ENCODE data around the gene SLC29A4.
"Not testable (repeated sequence)": the region's sequence is repeated elsewhere in the genome, so short reads cannot be mapped to it uniquely, and the experiment has no call there.

SLC29A4 gene

GRCh38 chr7:5309146-5309545 lies 26.4 kb downstream of the SLC29A4 start:
- DNase-seq (ENCODE audit: low spot score) (no peak), ATAC-seq (ENCODE audit: low read depth) (no peak)
- H3K4me1 ChIP-seq (ENCODE audit: insufficient read depth, poor library complexity, severe bottlenecking) = no peaks in the 10 kb centered on the region
- H3K36me3 ChIP-seq (ENCODE audit: low read depth) = peaks cover 21% of the 10 kb centered on the region
- no peaks in the 10 kb centered on the region for H3K27me3 ChIP-seq (ENCODE audit: insufficient read depth, poor library complexity, severe bottlenecking)
- H3K27ac ChIP-seq (ENCODE audit: poor library complexity, severe bottlenecking) = no peak overlapping the region
- H3K9me3 ChIP-seq (ENCODE audit: severe bottlenecking) = no peaks in the 10 kb centered on the region
- no peak overlapping the region for H3K4me3 ChIP-seq (ENCODE audit: severe bottlenecking)
- TF ChIP-seq CTCF (IDR thresholded peaks at IDR 0.05; ENCODE audit: poor library complexity, severe bottlenecking) = no peak

DNA sequence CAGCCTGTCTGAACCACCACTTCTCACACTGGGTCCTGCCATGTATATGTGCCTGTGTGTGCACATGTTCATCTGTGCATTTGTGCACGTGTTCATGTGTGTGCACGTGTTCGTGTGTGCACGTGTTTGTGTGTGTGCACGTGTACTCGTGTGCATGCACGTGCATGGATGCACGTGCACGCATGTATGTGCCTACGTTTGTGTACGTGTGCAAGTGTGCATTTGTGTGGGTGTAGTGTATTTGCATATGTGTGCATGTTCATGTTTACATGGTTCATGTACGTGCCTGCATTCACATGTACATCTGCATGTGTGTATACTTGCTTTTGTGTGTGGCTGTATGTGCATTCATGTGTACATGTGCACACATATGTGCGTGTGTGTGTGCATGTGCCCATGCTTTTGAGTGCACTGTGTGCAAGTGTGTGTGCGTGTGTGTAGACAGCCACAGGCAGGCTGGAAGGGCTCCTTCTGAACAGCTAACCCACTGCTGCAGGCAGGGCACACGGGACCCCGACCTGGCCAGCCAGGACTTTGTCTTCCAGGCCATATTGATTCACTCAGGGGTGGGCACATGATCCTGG lies 28.2 kb downstream of the SLC29A4 start:
- Histone ChIP-seq H3K27ac (ENCODE audit: poor library complexity, severe bottlenecking) (no peak overlapping the region), H3K4me3 (ENCODE audit: severe bottlenecking) (no peak overlapping the region), H3K36me3 (ENCODE audit: low read depth) (peaks cover 27% of the 10 kb centered on the region), H3K27me3 (ENCODE audit: insufficient read depth, poor library complexity, severe bottlenecking) (no peaks in the 10 kb centered on the region), H3K9me3 (ENCODE audit: severe bottlenecking) (no peaks in the 10 kb centered on the region), H3K4me1 (ENCODE audit: insufficient read depth, poor library complexity, severe bottlenecking) (no peaks in the 10 kb centered on the region)
- DNase-seq (ENCODE audit: low spot score) (no peak), ATAC-seq (ENCODE audit: low read depth) (no peak)
- TF ChIP-seq CTCF (IDR thresholded peaks at IDR 0.05; ENCODE audit: poor library complexity, severe bottlenecking) = no peak

GRCh38 chr7:5312276-5313070 lies 29.7 kb downstream of the SLC29A4 start:
- H3K4me3 ChIP-seq (ENCODE audit: severe bottlenecking); ATAC-seq (ENCODE audit: low read depth); H3K27me3 ChIP-seq (ENCODE audit: insufficient read depth, poor library complexity, severe bottlenecking); DNase-seq (ENCODE audit: low spot score); H3K9me3 ChIP-seq (ENCODE audit: severe bottlenecking); H3K4me1 ChIP-seq (ENCODE audit: insufficient read depth, poor library complexity, severe bottlenecking); H3K27ac ChIP-seq (ENCODE audit: poor library complexity, severe bottlenecking): not testable (repeated sequence)
- peaks cover 27% of the 10 kb centered on the region for H3K36me3 ChIP-seq (ENCODE audit: low read depth)

- peaks cover 29% of the 10 kb centered on the region for H3K36me3 ChIP-seq (ENCODE audit: low read depth)
- not testable (repeated sequence) for DNase-seq (ENCODE audit: low spot score); ATAC-seq (ENCODE audit: low read depth)
These were observed 30.5 kb downstream of the SLC29A4 start for GRCh38 chr7:5313076-5313885.

DNA sequence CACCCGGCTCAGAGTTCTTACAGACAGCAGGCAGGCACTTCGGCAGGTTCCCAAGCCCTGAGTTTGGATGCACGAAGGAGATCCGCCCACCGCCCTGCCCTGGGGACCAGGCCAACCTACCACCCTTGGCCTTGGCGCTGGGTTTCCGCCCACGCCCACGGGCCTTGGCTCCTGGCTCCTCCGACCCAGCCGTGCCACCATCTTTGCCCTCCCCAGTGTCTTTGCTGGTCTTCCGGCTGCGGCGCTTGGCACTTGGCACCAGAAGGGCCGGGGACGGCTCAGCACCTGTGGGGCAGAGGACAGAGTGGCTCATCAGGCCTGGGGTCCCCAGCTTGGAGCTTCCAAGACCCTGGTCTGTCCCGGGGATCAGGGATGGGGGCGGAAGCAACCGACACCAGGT lies 32.1 kb downstream of the SLC29A4 start:
- H3K9me3 ChIP-seq (ENCODE audit: severe bottlenecking) = no peaks in the 10 kb centered on the region
- H3K36me3 ChIP-seq (ENCODE audit: low read depth) = peaks cover 43% of the 10 kb centered on the region
- TF ChIP-seq CTCF (IDR thresholded peaks at IDR 0.05; ENCODE audit: poor library complexity, severe bottlenecking) = no peak
- DNase-seq (ENCODE audit: low spot score) (no peak), ATAC-seq (ENCODE audit: low read depth) (no peak)
- H3K4me3 ChIP-seq (ENCODE audit: severe bottlenecking) = no peak overlapping the region
- H3K27me3 ChIP-seq (ENCODE audit: insufficient read depth, poor library complexity, severe bottlenecking) = no peaks in the 10 kb centered on the region
- H3K4me1 ChIP-seq (ENCODE audit: insufficient read depth, poor library complexity, severe bottlenecking) = no peaks in the 10 kb centered on the region
- H3K27ac ChIP-seq (ENCODE audit: poor library complexity, severe bottlenecking) = no peak overlapping the region

More at GRCh38 chr7:5313076-5313885, 30.5 kb downstream of the SLC29A4 start:
- not testable (repeated sequence) for H3K9me3 ChIP-seq (ENCODE audit: severe bottlenecking); H3K4me1 ChIP-seq (ENCODE audit: insufficient read depth, poor library complexity, severe bottlenecking); H3K4me3 ChIP-seq (ENCODE audit: severe bottlenecking); H3K27ac ChIP-seq (ENCODE audit: poor library complexity, severe bottlenecking); H3K27me3 ChIP-seq (ENCODE audit: insufficient read depth, poor library complexity, severe bottlenecking)

Measured in RWPE2 (cell line).